CD4-positive, alpha-beta memory T cell (primary cell): Measurements from ENCODE around the gene PPAN. TPM values are rescaled to one million over a fixed set of nuclear protein-coding genes. Genes with fewer than 3 reads are reported as not detected.
A peak's percentile ranks its signal among the peaks of the same experiment; 100 is the strongest.

Experiments used
- CTCF ChIA-PET: fragments of 350-600 bp; sonication (Branson Sonifier 250); formaldehyde crosslinking; loops from one replicate; lab custom pipeline; 2021; ENCODE audit warnings: inconsistent platforms; ENCODE audit not compliant: partially characterized antibody; lab: Charles Lee
- POLR2A ChIA-PET: fragments of 350-600 bp; sonication (Branson Sonifier 250); formaldehyde crosslinking; loops from one replicate; lab custom pipeline; 2021; ENCODE audit not compliant: partially characterized antibody; lab: Charles Lee
- DNase-seq, 5 donors: peaks; one replicate each; pipeline versions ENCODE4 v3.0.0 to v3.0.0-alpha.2; 2020 to 2022; ENCODE audit warnings: mixed read lengths in 1 of 5
- H3K27ac ChIP-seq: one replicate; pipeline ENCODE4 v1.7.0; 2013; ENCODE audit warnings: low read depth, low read length
- H3K27me3 ChIP-seq: 2 replicates; pipeline ENCODE4 v1.7.0; 2013; ENCODE audit warnings: mild to moderate bottlenecking, low read length, moderate library complexity; ENCODE audit not compliant: insufficient read depth
- H3K36me3 ChIP-seq: 2 replicates; pipeline ENCODE4 v1.7.0; 2013; ENCODE audit warnings: mild to moderate bottlenecking, low read length, moderate library complexity; ENCODE audit not compliant: insufficient read depth
- H3K4me1 ChIP-seq: 2 replicates; pipeline ENCODE4 v1.7.0; 2013; ENCODE audit warnings: mild to moderate bottlenecking, low read length, moderate library complexity; ENCODE audit not compliant: insufficient read depth
- H3K4me3 ChIP-seq, 2 donors: one replicate each; pipeline ENCODE4 v1.7.0; 2013; ENCODE audit warnings: low read length in 2 of 2, mild to moderate bottlenecking in 1 of 2
- H3K9me3 ChIP-seq, 2 donors: one replicate each; pipeline ENCODE4 v1.7.0; 2013; ENCODE audit warnings: low read length in 2 of 2, control low read depth in 1 of 2; ENCODE audit not compliant: control insufficient read depth in 1 of 2
- H3K27ac Mint-ChIP-seq, 7 donors: one replicate each; pipeline ENCODE4 v1.8.0; 2020 to 2021; ENCODE audit warnings: mixed read lengths in 7 of 7, mild to moderate bottlenecking in 6 of 7, inconsistent platforms in 3 of 7, moderate library complexity in 3 of 7
- H3K27me3 Mint-ChIP-seq, 2 donors: one replicate each; pipeline ENCODE4 v1.8.0; 2020 to 2021; ENCODE audit warnings: mixed read lengths in 2 of 2
- H3K36me3 Mint-ChIP-seq, 2 donors: one replicate each; pipeline ENCODE4 v1.8.0; 2020 to 2021; ENCODE audit warnings: mixed read lengths in 2 of 2, inconsistent platforms in 1 of 2, mild to moderate bottlenecking in 1 of 2
- H3K4me1 Mint-ChIP-seq, 4 donors: one replicate each; pipeline ENCODE4 v1.8.0; 2020 to 2021; ENCODE audit warnings: mixed read lengths in 4 of 4, mild to moderate bottlenecking in 1 of 4
- H3K4me3 Mint-ChIP-seq, 8 donors: one replicate each; pipeline ENCODE4 v1.8.0; 2020 to 2021; ENCODE audit warnings: mixed read lengths in 8 of 8, mild to moderate bottlenecking in 7 of 8, moderate library complexity in 6 of 8, inconsistent platforms in 3 of 8
- H3K9me3 Mint-ChIP-seq, 8 donors: one replicate each; pipeline ENCODE4 v1.8.0; 2020 to 2021; ENCODE audit warnings: mixed read lengths in 8 of 8, mild to moderate bottlenecking in 5 of 8, inconsistent platforms in 3 of 8, moderate library complexity in 1 of 8
- intact Hi-C: fragments of 100-400 bp; cut with micrococcal nuclease; formaldehyde crosslinking; loops from one replicate; pipeline ENCODE4 v1.15.1; 2023
- polyA plus RNA-seq, 2 donors: library from polyadenylated mRNA; unstranded; fragments of 300-500 nt; fragmentation: Illumina TruSeq; gene quantifications; one replicate each; pipeline ENCODE4 v1.2.3, GENCODE V29; 2021
- total RNA-seq, 2 experiments: library from RNA; stranded (reverse); gene quantifications; one replicate each; pipeline ENCODE4 v1.2.3, GENCODE V29; 2021

The PPAN gene
- total and polyA plus RNA-seq, 4 experiments from 2014 or later, result 14.5 to 102 (median 71.8) TPM

GRCh38 chr19:10122045-10122444 lies 15.9 kb downstream of the PPAN start:
- peak overlapping the region in 1 of 8 donors; percentile 3 for H3K4me3 Mint-ChIP-seq
- POLR2A ChIA-PET, result interaction anchor here (3.3 to 3.7 kb wide), 3 partner anchors 15 to 26 kb away, joined by 19 to 28 read pairs (median 21); no protein-coding TSS in a partner anchor
- H3K4me1 ChIP-seq, result peaks cover 22% of the 10 kb centered on the region

GRCh38 chr19:10124429-10124828 lies 18.3 kb downstream of the PPAN start:
- no peaks in the 10 kb centered on the region for H3K27me3 Mint-ChIP-seq
- H3K27ac Mint-ChIP-seq, result peak overlapping the region in 3 of 7 donors; percentile 13 to 73 (median 26)
- intact Hi-C loops, result no loop called here
- H3K27me3 ChIP-seq, result no peaks in the 10 kb centered on the region
- no peaks in the 10 kb centered on the region for H3K4me1 ChIP-seq
- peaks cover 4 to 17% of the 10 kb centered on the region in 2 donors for H3K36me3 Mint-ChIP-seq
- CTCF ChIA-PET, result interaction anchor here (0.9 kb wide), 1 partner anchor 126 kb away, joined by 4 read pairs; no protein-coding TSS in a partner anchor
- no peak for DNase-seq
- no peaks in the 10 kb centered on the region for H3K9me3 ChIP-seq
- peaks cover 3 to 7% (median 5%) of the 10 kb centered on the region in 4 donors for H3K4me1 Mint-ChIP-seq
- no peak overlapping the region for H3K4me3 Mint-ChIP-seq
- no peaks in the 10 kb centered on the region for H3K9me3 Mint-ChIP-seq
- H3K27ac ChIP-seq, result no peak overlapping the region
- POLR2A ChIA-PET, result interaction anchor here (0.8 to 1.2 kb wide), 2 partner anchors 15 to 19 kb away, joined by 3 to 4 read pairs; no protein-coding TSS in a partner anchor
- no peaks in the 10 kb centered on the region for H3K36me3 ChIP-seq
- no peak overlapping the region for H3K4me3 ChIP-seq

More at GRCh38 chr19:10122045-10122444, 15.9 kb downstream of the PPAN start:
- Mint-ChIP-seq H3K27me3 (no peaks in the 10 kb centered on the region), H3K4me1 (peaks cover 3 to 24% (median 10%) of the 10 kb centered on the region in 4 donors), H3K27ac (peak overlapping the region in 1 of 7 donors; percentile 48), H3K9me3 (no peaks in the 10 kb centered on the region), H3K36me3 (peaks cover 7 to 22% of the 10 kb centered on the region in 2 donors)
- CTCF ChIA-PET, result interaction anchor here (1.1 to 2.6 kb wide), 5 partner anchors 9 to 95 kb away, joined by 3 to 8 read pairs (median 6); partner anchors contain the start of gene P2RY11
- H3K9me3 ChIP-seq, result no peaks in the 10 kb centered on the region
- intact Hi-C loops, result no loop called here
- no peak overlapping the region for H3K27ac ChIP-seq
- no peaks in the 10 kb centered on the region for H3K27me3 ChIP-seq
- H3K36me3 ChIP-seq, result peaks cover 7% of the 10 kb centered on the region
- no peak for DNase-seq
- no peak overlapping the region for H3K4me3 ChIP-seq

- DNase-seq, result no peak
- Histone ChIP-seq H3K4me1 (no peaks in the 10 kb centered on the region), H3K4me3 (no peak overlapping the region), H3K36me3 (peaks cover under 1% of the 10 kb centered on the region), H3K9me3 (no peaks in the 10 kb centered on the region), H3K27me3 (no peaks in the 10 kb centered on the region), H3K27ac (no peak overlapping the region)
- intact Hi-C loops, result loop anchor here (5.0 kb wide), 1 partner anchor 61 kb away; no protein-coding TSS in a partner anchor
- Mint-ChIP-seq H3K4me3 (no peak overlapping the region), H3K4me1 (no peaks in the 10 kb centered on the region), H3K36me3 (peaks cover 8 to 17% of the 10 kb centered on the region in 2 donors), H3K27ac (no peak overlapping the region), H3K27me3 (no peaks in the 10 kb centered on the region), H3K9me3 (no peaks in the 10 kb centered on the region)
- ChIA-PET POLR2A (interaction anchor here (1.1 kb wide), 1 partner anchor 17 kb away, joined by 3 read pairs; no protein-coding TSS in a partner anchor), CTCF (interaction anchor here (0.5 to 1.2 kb wide), 3 partner anchors 17 to 63 kb away, joined by 3 to 4 read pairs (median 3); partner anchors contain the start of gene ANGPTL6)
Measured at GRCh38 chr19:10126213-10126639, 20.1 kb downstream of the PPAN start.

- Histone ChIP-seq H3K27ac (no peak overlapping the region), H3K4me3 (no peak overlapping the region), H3K4me1 (no peaks in the 10 kb centered on the region), H3K36me3 (peaks cover 49% of the 10 kb centered on the region), H3K27me3 (no peaks in the 10 kb centered on the region), H3K9me3 (no peaks in the 10 kb centered on the region)
- Mint-ChIP-seq H3K36me3 (peaks cover 28 to 43% of the 10 kb centered on the region in 2 donors), H3K9me3 (peaks cover 0 to 1% (median 0%) of the 10 kb centered on the region in 8 donors), H3K27ac (peak overlapping the region in 4 of 7 donors; percentile 13 to 74 (median 55)), H3K27me3 (no peaks in the 10 kb centered on the region), H3K4me1 (peaks cover 0 to 2% (median 0%) of the 10 kb centered on the region in 4 donors), H3K4me3 (no peak overlapping the region)
- POLR2A ChIA-PET, result interaction anchor here (0.7 to 5.7 kb wide), 2 partner anchors 10 to 15 kb away, joined by 3 to 36 read pairs; no protein-coding TSS in a partner anchor
- DNase-seq, result no peak
- intact Hi-C loops, result no loop called here
- CTCF ChIA-PET, result interaction anchor here (0.5 to 1.8 kb wide), 9 partner anchors 9 to 256 kb away, joined by 3 to 5 read pairs (median 4); partner anchors contain the start of gene PPAN
Measured at GRCh38 chr19:10132905-10133304, 26.7 kb downstream of the PPAN start.

GRCh38 chr19:10133596-10133995 lies 27.4 kb downstream of the PPAN start:
- Histone ChIP-seq H3K4me3 (no peak overlapping the region), H3K27ac (no peak overlapping the region), H3K4me1 (no peaks in the 10 kb centered on the region), H3K9me3 (no peaks in the 10 kb centered on the region), H3K36me3 (peaks cover 56% of the 10 kb centered on the region), H3K27me3 (no peaks in the 10 kb centered on the region)
- ChIA-PET CTCF (interaction anchor here (0.5 to 1.8 kb wide), 7 partner anchors 9 to 255 kb away, joined by 3 to 5 read pairs (median 4); no protein-coding TSS in a partner anchor), POLR2A (interaction anchor here (5.7 kb wide), 1 partner anchor 9 kb away, joined by 36 read pairs; no protein-coding TSS in a partner anchor)
- H3K27ac Mint-ChIP-seq, result no peak overlapping the region
- DNase-seq, result no peak
- H3K36me3 Mint-ChIP-seq, result peaks cover 28 to 43% of the 10 kb centered on the region in 2 donors
- H3K9me3 Mint-ChIP-seq, result peaks cover 0 to 1% (median 0%) of the 10 kb centered on the region in 8 donors
- H3K4me1 Mint-ChIP-seq, result peaks cover 0 to 2% (median 0%) of the 10 kb centered on the region in 4 donors
- intact Hi-C loops, result no loop called here
- no peaks in the 10 kb centered on the region for H3K27me3 Mint-ChIP-seq
- H3K4me3 Mint-ChIP-seq, result no peak overlapping the region

- Mint-ChIP-seq H3K27ac (no peak overlapping the region), H3K36me3 (peaks cover 29 to 44% of the 10 kb centered on the region in 2 donors)
- CTCF ChIA-PET, result interaction anchor here (1.8 kb wide), 1 partner anchor 125 kb away, joined by 5 read pairs; no protein-coding TSS in a partner anchor
Measured at GRCh38 chr19:10134040-10134439, 27.9 kb downstream of the PPAN start.

More at GRCh38 chr19:10134040-10134439, 27.9 kb downstream of the PPAN start:
- H3K27ac ChIP-seq, result no peak overlapping the region
- H3K4me3 ChIP-seq, result no peak overlapping the region
- POLR2A ChIA-PET, result interaction anchor here (0.8 to 6.4 kb wide), 3 partner anchors 9 to 13 kb away, joined by 3 to 36 read pairs (median 28); partner anchors contain the start of gene EIF3G
- intact Hi-C loops, result no loop called here
- no peaks in the 10 kb centered on the region for H3K27me3 Mint-ChIP-seq
- H3K4me1 Mint-ChIP-seq, result peaks cover 0 to 2% (median 0%) of the 10 kb centered on the region in 4 donors
- no peak for DNase-seq
- peaks cover 60% of the 10 kb centered on the region for H3K36me3 ChIP-seq
- H3K27me3 ChIP-seq, result no peaks in the 10 kb centered on the region
- no peak overlapping the region for H3K4me3 Mint-ChIP-seq
- no peaks in the 10 kb centered on the region for H3K9me3 ChIP-seq
- H3K4me1 ChIP-seq, result no peaks in the 10 kb centered on the region
- peaks cover 0 to 1% (median 0%) of the 10 kb centered on the region in 8 donors for H3K9me3 Mint-ChIP-seq
